PC-3 (cell line): ENCODE measurements around the gene CLINT1.

Experiments
- CTCF ChIP-seq: fragments of 300-600 bp; sonication (generic); conservative IDR thresholded peaks from 2 replicates; pipeline ENCODE4 v1.5.1; 2017; ENCODE audit warnings: antibody characterized with exemption, low read depth, mild to moderate bottlenecking, low read length
- EZH2 ChIP-seq: fragments of 300-600 bp; sonication (generic); IDR thresholded peaks from one replicate; pipeline ENCODE4 v1.6.1; 2017; ENCODE audit warnings: antibody characterized with exemption, mild to moderate bottlenecking, low read length; ENCODE audit not compliant: unreplicated experiment
- EZH2phosphoT487 ChIP-seq: fragments of 300-600 bp; sonication (generic); IDR thresholded peaks from 2 replicates; pipeline ENCODE4 v1.6.1; 2018; ENCODE audit warnings: mild to moderate bottlenecking, antibody characterized with exemption, low read length, borderline replicate concordance

DNA sequence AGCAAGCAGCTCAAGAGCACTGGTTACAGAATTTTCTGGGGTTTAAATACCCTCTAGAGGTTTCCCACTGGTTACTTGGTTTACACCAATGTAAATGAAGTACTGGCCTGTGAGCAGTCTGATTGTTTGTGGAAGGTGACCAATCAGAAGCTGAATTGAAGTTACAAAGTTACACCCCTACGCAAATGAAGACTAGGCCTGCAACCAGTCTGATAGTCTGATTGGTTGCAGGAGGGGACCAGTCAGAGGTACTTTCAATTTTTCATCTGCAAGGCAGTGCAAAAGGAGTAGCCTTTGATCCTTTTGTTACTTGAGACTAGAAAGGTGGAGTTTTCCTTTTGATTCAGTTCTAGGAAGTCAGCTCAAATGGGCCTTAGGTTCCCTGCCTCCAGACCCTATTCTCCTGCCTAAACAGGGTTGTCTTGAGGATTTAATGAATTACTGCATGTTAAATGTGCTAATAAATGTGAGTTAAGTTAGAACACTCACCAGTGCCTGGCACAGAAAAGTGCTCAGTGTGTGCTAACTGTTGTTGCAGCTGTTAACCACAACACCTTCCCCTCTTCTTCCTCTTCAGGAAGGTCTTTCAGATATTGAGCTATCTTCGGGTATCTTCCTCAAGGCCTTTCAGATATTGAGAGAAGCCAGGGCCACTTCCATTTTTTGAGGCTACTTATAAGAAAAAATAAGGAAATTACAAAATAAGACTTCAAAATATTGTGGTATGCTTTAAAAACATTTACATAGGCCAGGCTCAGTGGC, 32.1 kb upstream of the CLINT1 start:
- TF ChIP-seq EZH2: no peak
- no peak for TF ChIP-seq CTCF
- TF ChIP-seq EZH2phosphoT487: no peak
